ENCODE data around the gene ANKFN1.

DNA sequence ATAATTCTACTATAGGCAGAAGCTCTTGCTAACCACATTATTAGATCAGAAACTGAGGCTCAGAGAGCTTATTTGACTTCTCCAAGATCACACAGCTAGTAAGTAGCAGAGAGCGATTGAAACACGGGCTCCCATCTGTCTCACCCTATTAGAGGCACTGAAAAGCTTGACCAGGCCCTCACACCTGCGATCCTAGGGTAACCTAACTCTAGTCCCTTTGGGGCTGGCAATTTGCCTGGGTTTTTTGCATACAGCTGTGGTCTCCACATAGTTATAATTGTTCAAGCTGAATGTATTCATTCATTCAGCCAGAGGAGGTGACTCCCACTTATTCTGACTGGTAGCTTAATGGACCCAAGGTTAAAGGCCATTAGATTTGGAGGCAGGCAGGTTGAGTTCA is 121.2 kb downstream of the ANKFN1 start:
- TF ChIP-seq GATA2 (IDR thresholded peaks at IDR 0.05; ENCODE audit: low read depth, low read length): no peak
- no peak for TF ChIP-seq GATA3 (IDR thresholded peaks at IDR 0.05; ENCODE audit: low read depth, low read length)

Data from SH-SY5Y (cell line).